Measurements from ENCODE around the gene AFF3.

GRCh38 chr2:99611034-99611433 is 531.4 kb downstream of the AFF3 start:
- TF ChIP-seq CTCF (conservative IDR thresholded peaks at IDR 0.05 in 1 of 2, IDR thresholded peaks at IDR 0.05 in 1 of 2; ENCODE audit: low read depth in 1 of 2, low read length in 2 of 2): no peak
- TF ChIP-seq EZH2 (IDR thresholded peaks at IDR 0.05; ENCODE audit: low read length, missing control alignments): no peak

All from fibroblast of lung (primary cell).